OCI-LY3 (cell line): ENCODE results near the gene DGKG.

Experiments used
- CTCF ChIP-seq: fragments of 200-600, 300-600 bp; sonication (generic); IDR thresholded peaks from 2 replicates; pipeline ENCODE4 v1.5.1; 2014; ENCODE audit warnings: antibody characterized with exemption, low read length, low read depth
- EZH2phosphoT487 ChIP-seq: fragments of 200-600 bp; shearing (Covaris generic); IDR thresholded peaks from 2 replicates; pipeline ENCODE4 v1.6.1; 2018; ENCODE audit warnings: antibody characterized with exemption, mixed run types, low read depth

DNA sequence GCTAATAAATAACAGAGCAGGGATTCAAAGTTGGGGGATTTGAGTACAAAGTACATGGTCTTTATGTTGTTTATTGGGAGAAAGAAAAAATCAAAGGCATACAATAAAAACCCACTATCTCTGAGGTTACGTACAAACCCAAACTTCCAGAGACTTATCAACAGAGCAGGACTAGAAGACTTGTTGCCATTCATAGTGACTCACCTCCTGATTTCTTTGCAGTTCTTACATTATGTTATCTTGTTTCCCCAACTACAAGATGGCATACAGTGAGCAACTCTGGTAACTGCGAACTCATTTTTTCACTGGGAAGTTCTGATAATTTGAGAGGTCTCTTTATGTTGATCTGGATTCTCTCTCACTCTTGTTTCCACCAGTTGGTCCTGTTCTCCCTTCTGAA is 172.5 kb downstream of the DGKG start:
- TF ChIP-seq CTCF (no peak), EZH2phosphoT487 (no peak)
